HG03521 (cell line): Measurements from ENCODE around the gene RRAS2.
"Not testable (repeated sequence)": the region's sequence is repeated elsewhere in the genome, so short reads cannot be mapped to it uniquely, and the experiment has no call there.

Source experiments
- ATAC-seq: cut with Tn5 transposase; IDR thresholded peaks from one replicate; pipeline ENCODE4 v1.9.1; 2021; ENCODE audit warnings: mild to moderate bottlenecking, moderate library complexity; ENCODE audit not compliant: unreplicated experiment

The RRAS2 gene

GRCh38 chr11:14372011-14372410 lies 13.0 kb upstream of the RRAS2 start:
- no peak for ATAC-seq

DNA sequence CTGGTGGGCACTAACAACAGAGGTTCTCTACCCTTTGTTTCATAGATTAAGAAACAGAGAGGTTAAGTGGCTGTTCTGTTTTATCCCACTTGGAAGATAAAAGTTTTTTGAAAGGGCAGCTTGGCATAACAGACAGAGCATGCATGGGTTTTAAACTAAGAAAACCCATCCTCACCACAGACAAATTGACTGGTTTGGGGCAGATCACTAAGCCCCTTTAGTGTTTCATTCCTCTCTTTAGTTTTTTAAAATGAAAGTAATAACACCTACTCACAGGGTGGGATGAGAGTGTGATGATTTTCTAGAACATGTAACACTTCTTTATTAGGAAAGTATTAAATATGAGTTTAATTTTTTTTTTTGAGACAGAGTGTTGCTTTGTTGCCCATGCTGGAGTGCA lies 12.3 kb upstream of the RRAS2 start:
- no peak for ATAC-seq

DNA sequence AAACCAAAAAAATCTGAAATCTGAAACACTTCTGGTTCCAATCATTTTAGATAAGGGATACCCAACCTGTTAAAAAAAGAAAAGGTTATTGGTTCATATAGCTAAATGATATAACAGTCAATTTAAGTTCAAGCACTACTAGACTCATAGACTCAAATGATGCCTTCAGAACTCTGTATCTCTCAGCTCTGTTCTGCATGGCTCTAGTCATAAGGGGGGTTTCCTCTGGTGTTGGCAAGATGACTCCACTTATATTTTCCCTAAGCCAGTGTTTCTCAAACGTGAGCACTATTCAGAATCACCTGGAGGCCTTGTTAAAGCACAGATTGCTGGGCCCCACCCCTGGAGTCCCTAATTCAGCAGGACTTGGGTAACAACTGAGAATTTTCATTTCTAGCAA lies 11.5 kb upstream of the RRAS2 start:
- ATAC-seq = no peak

- no peak for ATAC-seq
These were observed 10.6 kb upstream of the RRAS2 start for GRCh38 chr11:14369598-14369997.

- no peak for ATAC-seq
These were observed 8.0 kb upstream of the RRAS2 start for GRCh38 chr11:14366936-14367335.

DNA sequence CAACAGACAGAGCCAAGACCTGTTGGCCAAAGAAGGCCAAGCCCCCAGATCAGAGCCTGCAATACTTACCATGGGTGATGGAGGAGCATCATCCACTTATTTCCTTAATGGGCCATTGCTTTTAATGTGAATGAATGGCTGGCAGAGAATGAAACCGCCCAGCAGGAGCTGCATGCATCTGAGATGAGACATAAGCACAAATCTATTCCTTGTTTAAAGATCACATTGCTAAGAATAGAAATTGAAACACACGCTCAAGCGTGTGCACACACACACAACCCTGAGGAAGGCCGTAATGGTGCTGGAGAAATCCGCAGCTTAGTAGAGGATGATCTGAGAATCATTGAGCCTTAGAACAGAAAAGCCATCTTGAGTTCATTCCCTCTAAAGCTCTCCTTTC lies 5.3 kb upstream of the RRAS2 start:
- no peak for ATAC-seq

GRCh38 chr11:14362611-14363010 lies 3.6 kb upstream of the RRAS2 start:
- ATAC-seq = no peak

- ATAC-seq = no peak
These were observed 3.0 kb upstream of the RRAS2 start for GRCh38 chr11:14361951-14362350.

DNA sequence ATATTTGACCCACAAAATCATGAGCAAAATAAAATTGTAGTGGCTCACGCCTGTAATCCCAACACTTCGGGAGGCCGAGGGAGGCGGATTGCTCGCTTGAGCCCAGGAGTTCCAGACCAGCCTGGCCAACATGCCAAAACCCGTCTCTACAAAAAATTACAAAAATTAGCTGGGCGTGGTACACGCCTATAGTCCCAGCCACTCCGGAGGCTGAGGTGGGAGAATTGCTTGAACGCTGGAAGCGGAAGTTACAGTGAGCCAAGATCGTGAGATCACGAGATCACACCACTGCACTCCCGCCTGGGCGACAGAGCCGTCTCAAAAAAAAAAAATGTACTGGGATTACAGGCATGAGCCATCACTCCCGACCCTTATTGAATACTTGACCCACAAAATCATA lies 2.0 kb upstream of the RRAS2 start:
- ATAC-seq = no peak

DNA sequence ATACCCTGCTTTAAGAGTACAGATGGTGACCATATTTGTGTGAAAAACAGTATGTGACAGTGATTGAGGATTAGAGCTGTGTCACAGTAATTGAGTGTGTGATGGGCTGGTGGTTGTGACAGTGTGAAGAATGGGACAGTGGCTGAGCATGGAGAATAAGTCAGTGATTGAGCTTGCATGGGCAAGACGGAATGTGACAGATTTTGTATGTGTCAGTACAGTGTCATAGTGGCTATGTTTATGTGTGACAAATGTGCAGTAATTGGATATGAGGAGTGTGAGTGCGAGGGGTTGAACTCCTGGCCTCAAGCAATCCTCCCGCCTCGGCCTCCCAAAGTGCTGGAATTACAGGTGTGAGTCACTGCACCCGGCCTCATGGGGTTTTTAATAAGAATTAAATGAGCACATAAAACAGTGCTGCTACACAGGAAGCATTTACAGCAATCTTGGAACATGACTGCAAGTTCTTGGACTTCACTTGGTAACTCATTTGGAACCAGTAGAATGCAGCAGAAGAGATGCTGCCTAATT lies 583 bp upstream of the RRAS2 start:
- no peak for ATAC-seq

DNA sequence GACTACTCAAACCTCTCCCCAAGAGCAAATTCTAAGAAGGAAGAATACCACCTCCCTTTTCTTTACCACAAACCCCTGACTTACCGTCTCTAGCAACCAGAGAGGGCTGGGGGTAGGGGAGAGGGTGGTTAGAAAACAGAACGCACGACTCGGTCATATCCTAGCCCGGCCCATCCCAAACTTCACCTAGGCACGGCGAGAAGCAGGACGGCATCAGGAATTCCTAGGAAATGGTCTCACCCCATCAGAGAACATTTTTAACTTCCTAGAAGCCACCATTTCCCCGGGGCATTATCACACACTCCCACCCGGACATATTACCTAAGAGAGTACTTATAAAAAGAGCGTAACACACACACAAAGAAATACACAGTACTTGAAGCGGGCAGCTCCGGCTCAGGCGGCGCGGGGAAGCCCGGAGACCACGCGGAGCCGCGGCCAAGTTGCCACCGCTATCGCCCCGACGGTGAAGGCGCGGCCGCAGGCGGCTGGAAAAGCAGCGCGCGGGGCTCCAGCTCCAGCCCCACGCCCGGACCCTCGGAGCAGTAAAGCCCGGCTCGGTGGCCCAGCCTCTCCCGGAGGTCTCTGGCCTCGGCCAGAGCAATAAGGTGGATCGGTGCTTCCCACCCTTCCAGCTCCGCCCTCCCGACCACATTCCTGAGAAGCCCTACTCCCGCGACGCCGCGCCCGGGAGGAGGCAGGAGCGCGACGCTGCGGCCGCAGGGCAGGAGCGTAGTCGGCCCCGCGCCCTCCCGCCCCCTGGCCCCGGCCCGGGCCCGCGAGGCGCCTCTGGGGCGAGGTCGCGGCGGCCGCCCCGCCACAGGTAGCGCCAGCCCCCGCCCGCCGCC lies 878 bp downstream of the RRAS2 start:
- ATAC-seq = peak; percentile 44

DNA sequence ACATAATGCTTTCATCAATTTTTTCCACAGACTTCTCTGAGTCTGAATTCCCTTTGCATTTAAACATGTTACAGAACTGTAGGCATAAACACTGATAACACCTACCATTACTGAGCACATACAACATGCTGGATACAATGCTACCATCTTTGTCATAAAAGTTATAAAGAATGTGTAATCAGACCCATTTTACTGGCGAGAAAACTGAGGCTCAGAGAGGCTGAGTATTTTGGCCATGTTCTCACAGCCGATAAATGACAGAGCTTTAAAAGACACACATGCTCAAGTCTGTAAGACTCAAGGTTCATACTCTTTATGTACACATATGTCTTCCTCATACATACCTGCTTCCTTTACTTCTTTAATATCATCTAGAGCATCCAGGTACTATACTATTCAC lies 2.6 kb downstream of the RRAS2 start:
- no peak for ATAC-seq

DNA sequence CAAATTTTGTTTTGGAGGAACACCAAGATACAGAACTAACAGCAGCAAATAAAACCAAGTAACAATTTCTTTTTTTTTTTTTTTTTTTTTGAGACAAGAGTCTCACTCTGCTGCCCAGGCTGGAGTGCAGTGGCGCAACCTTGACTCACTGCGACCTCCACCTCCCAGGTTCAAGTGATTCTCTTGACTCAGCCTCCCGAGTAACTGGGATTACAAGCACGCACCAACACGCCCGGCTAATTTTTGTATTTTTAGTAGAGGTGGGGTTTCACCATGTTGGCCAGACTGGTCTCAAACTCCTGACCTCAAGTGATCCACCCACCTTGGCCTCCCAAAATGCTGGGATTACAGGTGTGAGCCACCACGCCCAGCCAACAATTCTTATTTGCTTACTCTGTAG lies 4.4 kb downstream of the RRAS2 start:
- ATAC-seq = not testable (repeated sequence)

- no peak for ATAC-seq
These were observed 8.2 kb downstream of the RRAS2 start for GRCh38 chr11:14350716-14351238.

DNA sequence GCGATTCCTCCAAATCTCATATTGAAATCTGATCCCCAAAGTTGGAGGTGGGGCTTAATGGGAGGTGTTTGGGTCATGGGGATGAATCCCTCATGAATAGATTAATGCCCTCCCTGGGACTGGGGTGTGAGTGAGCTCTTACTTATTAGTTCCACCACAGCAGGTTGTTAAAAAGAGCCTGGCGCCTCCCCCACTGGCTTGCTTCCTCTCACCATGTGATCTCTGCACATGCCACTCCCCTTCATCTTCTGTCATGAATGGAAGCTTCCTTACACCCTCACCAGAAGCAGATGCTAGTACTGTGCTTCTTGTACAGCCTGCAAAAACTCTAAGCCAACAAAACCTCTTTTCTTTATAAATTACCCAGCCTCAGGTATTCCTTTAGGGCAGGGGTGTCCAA lies 8.8 kb downstream of the RRAS2 start:
- no peak for ATAC-seq

DNA sequence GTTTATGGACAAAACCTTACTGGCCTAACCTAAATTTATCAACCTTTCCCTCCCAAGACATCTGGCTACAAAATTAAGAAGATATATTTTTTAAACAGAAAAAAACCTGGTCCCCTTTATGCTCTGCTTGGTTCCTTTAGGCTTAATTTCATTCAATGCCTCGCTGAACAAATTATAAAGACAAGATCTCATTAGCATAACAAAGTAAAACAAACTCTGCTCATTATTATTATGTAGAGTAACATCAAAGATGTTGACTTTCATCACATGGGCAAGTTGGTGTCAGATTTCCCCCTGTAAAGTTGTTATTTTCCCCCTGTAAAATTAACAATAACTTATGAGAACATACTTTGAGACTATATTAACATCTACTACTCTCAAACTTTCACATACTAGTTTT lies 11.0 kb downstream of the RRAS2 start:
- ATAC-seq = no peak

GRCh38 chr11:14347494-14347893 lies 11.5 kb downstream of the RRAS2 start:
- ATAC-seq = no peak

- ATAC-seq = no peak
These were observed 12.6 kb downstream of the RRAS2 start for GRCh38 chr11:14346303-14346955.

GRCh38 chr11:14345668-14346067 lies 13.3 kb downstream of the RRAS2 start:
- ATAC-seq = no peak

GRCh38 chr11:14345016-14345415 lies 14.0 kb downstream of the RRAS2 start:
- not testable (repeated sequence) for ATAC-seq

GRCh38 chr11:14342906-14343305 lies 16.1 kb downstream of the RRAS2 start:
- ATAC-seq = no peak

- no peak for ATAC-seq
These were observed 17.0 kb downstream of the RRAS2 start for GRCh38 chr11:14341968-14342367.
